ENCODE results near the gene LRRC17.

Gene LRRC17

GRCh38 chr7:102873470-102874165 lies 39.2 kb upstream of the LRRC17 start:
- TF ChIP-seq CTCF (IDR thresholded peaks at IDR 0.05; ENCODE audit: poor library complexity, severe bottlenecking) = no peak
- Histone ChIP-seq H3K27me3 (ENCODE audit: insufficient read depth, poor library complexity, severe bottlenecking) (no peaks in the 10 kb centered on the region), H3K9me3 (ENCODE audit: severe bottlenecking) (no peaks in the 10 kb centered on the region), H3K36me3 (ENCODE audit: low read depth) (no peaks in the 10 kb centered on the region), H3K4me3 (ENCODE audit: severe bottlenecking) (no peak overlapping the region), H3K27ac (ENCODE audit: poor library complexity, severe bottlenecking) (peak overlapping the region; percentile 96), H3K4me1 (ENCODE audit: insufficient read depth, poor library complexity, severe bottlenecking) (peaks cover 47% of the 10 kb centered on the region)
- no peak; the same call in 2 of the 3 replicates for ATAC-seq (ENCODE audit: low read depth)
- no peak for DNase-seq (ENCODE audit: low spot score)

- H3K27me3 ChIP-seq (ENCODE audit: insufficient read depth, poor library complexity, severe bottlenecking) = no peaks in the 10 kb centered on the region
- no peak overlapping the region for H3K4me3 ChIP-seq (ENCODE audit: severe bottlenecking)
- ATAC-seq (ENCODE audit: low read depth) (peak; percentile 73), DNase-seq (ENCODE audit: low spot score) (no peak)
- no peaks in the 10 kb centered on the region for H3K36me3 ChIP-seq (ENCODE audit: low read depth)
- no peak for TF ChIP-seq CTCF (IDR thresholded peaks at IDR 0.05; ENCODE audit: poor library complexity, severe bottlenecking)
- H3K27ac ChIP-seq (ENCODE audit: poor library complexity, severe bottlenecking) = peak overlapping the region; percentile 96
- H3K9me3 ChIP-seq (ENCODE audit: severe bottlenecking) = no peaks in the 10 kb centered on the region
- peaks cover 47% of the 10 kb centered on the region for H3K4me1 ChIP-seq (ENCODE audit: insufficient read depth, poor library complexity, severe bottlenecking)
Observed at GRCh38 chr7:102874166-102874829, 38.5 kb upstream of the LRRC17 start.

GRCh38 chr7:102874966-102875365 lies 37.8 kb upstream of the LRRC17 start:
- H3K36me3 ChIP-seq (ENCODE audit: low read depth) = no peaks in the 10 kb centered on the region
- H3K27me3 ChIP-seq (ENCODE audit: insufficient read depth, poor library complexity, severe bottlenecking) = no peaks in the 10 kb centered on the region
- H3K4me1 ChIP-seq (ENCODE audit: insufficient read depth, poor library complexity, severe bottlenecking) = peaks cover 47% of the 10 kb centered on the region
- no peak overlapping the region for H3K4me3 ChIP-seq (ENCODE audit: severe bottlenecking)
- no peak for TF ChIP-seq CTCF (IDR thresholded peaks at IDR 0.05; ENCODE audit: poor library complexity, severe bottlenecking)
- DNase-seq (ENCODE audit: low spot score) = no peak
- H3K9me3 ChIP-seq (ENCODE audit: severe bottlenecking) = no peaks in the 10 kb centered on the region
- peak overlapping the region; percentile 96 for H3K27ac ChIP-seq (ENCODE audit: poor library complexity, severe bottlenecking)
- ATAC-seq (ENCODE audit: low read depth) = no peak

GRCh38 chr7:102875700-102876295 lies 37.0 kb upstream of the LRRC17 start:
- no peaks in the 10 kb centered on the region for H3K9me3 ChIP-seq (ENCODE audit: severe bottlenecking)
- no peaks in the 10 kb centered on the region for H3K36me3 ChIP-seq (ENCODE audit: low read depth)
- peak; percentile 83 for DNase-seq (ENCODE audit: low spot score)
- no peak for TF ChIP-seq CTCF (IDR thresholded peaks at IDR 0.05; ENCODE audit: poor library complexity, severe bottlenecking)
- H3K4me3 ChIP-seq (ENCODE audit: severe bottlenecking) = no peak overlapping the region
- peaks cover 47% of the 10 kb centered on the region for H3K4me1 ChIP-seq (ENCODE audit: insufficient read depth, poor library complexity, severe bottlenecking)
- H3K27ac ChIP-seq (ENCODE audit: poor library complexity, severe bottlenecking) = peak overlapping the region; percentile 96
- ATAC-seq (ENCODE audit: low read depth) = peak; percentile 92
- H3K27me3 ChIP-seq (ENCODE audit: insufficient read depth, poor library complexity, severe bottlenecking) = no peaks in the 10 kb centered on the region

Data from RWPE2 (cell line).